GM13976 (cell line): ENCODE results near the gene MAN1C1.

Experiments used
- DNase-seq: peaks from one replicate; pipeline ENCODE4 v3.0.0; 2012; ENCODE audit warnings: low spot score
- in situ Hi-C: fragments of 300-500 bp; cut with MboI; formaldehyde crosslinking; loops from one replicate; pipeline ENCODE4 v1.12.0; 2022; ENCODE audit warnings: low sequenced_read_pairs, mixed read lengths, inconsistent platforms; ENCODE audit not compliant: unreplicated experiment
- TF ChIP-seq, protein P1 (sequence below): IDR thresholded peaks from 2 replicates; pipeline ENCODE4 v1.5.1; 2012; ENCODE audit warnings: borderline replicate concordance, mild to moderate bottlenecking; ENCODE audit not compliant: insufficient read depth; ENCODE audit errors: extremely low read depth, missing control alignments, control extremely low read depth

The MAN1C1 gene

DNA sequence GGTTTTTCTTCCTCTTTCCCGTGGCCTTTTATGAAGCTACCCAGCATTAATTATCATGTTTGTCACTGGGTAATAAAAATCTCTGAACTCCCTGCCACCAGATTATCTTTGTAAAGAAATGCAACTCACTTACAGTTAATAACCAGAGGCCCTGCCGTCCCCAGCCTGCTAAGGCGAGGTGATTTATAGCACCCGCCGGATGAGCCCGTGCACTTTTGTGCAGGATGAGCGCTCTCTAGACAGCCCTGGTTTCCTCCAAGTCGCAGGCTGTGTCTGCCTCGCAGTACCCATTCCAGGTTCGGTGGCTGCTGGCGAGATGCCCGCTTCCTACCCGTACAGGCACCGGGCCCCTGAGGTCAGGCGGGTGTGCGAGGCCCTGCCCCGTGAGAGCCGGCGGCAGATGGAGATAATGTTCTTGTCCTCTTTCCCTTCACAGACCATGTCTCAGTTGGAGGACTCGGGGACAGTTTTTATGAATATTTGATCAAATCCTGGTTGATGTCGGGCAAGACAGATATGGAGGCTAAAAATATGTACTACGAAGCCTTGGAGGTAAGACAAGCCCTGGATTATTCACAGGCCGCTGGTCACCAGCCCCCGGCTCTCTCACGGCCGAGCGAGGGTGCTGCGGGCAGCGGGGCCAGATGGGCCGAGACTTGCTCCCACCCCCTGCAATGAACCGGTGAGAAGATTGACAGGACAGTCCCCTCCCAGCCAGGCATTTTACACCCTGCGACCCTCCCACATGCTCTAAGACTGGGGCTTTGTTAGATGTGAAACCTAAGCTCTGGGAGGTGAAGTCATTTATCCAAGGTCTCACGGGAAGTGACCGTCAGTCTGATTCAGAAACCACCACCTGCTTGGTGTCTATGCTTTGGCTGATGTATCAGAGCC lies 154.9 kb downstream of the MAN1C1 start:
- peak; percentile 72 for DNase-seq
- in situ Hi-C loops: no loop called here
- TF ChIP-seq, protein P1, sequence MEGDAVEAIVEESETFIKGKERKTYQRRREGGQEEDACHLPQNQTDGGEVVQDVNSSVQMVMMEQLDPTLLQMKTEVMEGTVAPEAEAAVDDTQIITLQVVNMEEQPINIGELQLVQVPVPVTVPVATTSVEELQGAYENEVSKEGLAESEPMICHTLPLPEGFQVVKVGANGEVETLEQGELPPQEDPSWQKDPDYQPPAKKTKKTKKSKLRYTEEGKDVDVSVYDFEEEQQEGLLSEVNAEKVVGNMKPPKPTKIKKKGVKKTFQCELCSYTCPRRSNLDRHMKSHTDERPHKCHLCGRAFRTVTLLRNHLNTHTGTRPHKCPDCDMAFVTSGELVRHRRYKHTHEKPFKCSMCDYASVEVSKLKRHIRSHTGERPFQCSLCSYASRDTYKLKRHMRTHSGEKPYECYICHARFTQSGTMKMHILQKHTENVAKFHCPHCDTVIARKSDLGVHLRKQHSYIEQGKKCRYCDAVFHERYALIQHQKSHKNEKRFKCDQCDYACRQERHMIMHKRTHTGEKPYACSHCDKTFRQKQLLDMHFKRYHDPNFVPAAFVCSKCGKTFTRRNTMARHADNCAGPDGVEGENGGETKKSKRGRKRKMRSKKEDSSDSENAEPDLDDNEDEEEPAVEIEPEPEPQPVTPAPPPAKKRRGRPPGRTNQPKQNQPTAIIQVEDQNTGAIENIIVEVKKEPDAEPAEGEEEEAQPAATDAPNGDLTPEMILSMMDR: no peak

DNA sequence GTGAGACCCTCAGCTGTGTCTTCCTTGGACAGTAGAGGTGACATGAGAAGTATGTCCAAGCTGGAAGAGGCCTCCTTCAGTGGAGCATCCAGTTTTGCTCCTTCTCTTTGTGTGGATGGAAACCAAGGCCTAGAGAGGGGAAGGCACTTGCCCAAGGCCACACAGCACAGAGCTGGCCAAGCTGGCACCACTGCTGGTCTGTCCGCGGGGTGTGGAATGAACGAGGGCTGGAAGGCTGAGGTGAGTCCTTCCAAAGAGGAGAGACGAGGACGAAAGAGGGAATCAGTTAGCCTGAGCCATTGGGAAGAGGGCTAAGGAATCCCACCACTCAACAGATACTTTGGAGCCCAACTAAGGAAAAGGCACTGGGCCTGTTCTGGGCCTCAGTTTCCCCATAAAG lies 155.6 kb downstream of the MAN1C1 start:
- in situ Hi-C loops: no loop called here
- TF ChIP-seq, protein P1: no peak
- no peak for DNase-seq

DNA sequence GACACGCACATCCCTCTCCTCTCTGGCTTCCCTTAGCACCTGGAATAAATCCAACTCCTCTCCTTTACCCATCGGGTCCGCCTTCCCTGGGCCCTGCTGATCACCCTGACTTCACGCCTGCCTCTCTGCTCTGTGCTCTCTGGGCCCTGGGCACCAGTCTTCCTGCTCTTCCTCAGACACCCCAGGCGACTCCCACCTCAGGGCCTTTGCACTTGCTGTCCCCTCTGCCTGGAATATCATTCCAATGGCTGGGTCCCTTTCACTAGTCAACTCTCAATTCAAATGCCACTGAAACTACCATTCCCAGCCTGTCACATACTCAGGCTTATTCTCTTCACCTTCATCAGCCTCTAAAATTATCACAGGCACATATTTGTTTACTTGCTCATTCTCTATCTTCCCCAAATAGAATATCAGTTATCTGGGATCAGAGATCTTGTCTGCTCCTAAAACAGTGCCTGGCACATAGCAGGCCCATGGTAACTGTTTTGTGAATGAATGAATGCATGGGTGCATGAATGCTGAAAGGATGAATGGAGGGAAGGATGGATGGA lies 156.2 kb downstream of the MAN1C1 start:
- DNase-seq: no peak
- in situ Hi-C loops: no loop called here
- TF ChIP-seq, protein P1: no peak

DNA sequence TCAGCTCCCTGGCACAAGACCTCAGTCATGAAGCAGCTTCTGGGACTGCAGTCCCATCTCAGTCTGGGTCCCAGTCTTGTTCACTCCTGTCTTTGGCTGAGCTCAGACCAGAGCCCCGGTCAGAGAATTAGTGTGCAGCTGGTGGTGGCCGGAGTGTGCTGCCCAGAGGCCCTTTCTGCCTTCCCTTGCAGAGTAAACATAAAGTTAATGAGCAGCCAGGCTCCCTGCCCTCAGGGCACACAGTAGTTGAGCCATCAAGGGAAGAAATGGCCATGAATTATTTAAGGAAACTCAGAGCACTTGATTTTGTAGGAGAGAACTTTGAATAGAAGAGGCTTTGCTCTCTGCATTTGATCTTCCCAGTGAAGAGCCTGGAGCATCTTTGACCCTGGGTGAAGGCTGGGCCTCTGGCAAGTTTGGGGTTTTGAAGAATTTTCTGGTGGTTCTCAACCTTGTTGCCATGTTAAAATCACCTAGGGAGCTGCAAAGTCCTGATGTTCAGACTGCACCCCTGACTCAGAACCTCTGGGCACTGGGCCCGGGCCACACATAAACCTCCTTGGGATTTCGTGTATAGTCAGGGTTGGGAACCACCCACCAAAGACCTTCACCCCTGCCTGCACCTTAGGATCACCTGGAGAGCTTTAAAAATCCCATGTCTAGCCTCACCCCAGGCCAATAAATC lies 157.0 kb downstream of the MAN1C1 start:
- no peak for DNase-seq
- TF ChIP-seq, protein P1: no peak
- in situ Hi-C loops: no loop called here

DNA sequence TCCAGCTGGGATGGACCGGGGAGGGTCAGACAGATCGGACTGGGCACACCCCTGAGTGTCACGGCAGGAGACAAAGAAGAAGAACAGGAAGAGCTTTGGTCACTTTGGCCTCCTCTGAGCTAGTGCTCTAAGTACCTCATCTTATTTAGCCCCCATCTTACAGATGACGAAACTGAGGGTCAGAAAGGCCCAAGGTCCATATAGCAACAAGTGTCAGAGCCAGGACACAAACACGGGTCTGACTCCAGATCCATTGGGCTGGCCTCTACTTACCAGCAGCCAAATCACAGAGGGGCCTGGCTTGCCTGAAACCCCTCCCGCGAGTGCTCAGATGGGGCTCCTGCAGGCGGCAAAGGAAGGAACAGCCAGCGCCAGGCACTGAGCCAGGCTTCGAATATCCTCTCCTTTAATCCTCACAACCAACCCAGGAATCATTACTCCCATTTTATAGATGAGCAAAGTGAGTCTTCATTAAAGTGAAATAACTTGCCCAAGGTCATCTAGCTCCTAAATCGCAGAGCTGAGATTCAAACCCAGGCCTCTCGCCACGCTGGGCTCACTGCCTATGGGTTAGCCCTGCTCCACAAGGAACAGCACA lies 157.7 kb downstream of the MAN1C1 start:
- in situ Hi-C loops: no loop called here
- DNase-seq: no peak
- TF ChIP-seq, protein P1: no peak
